ENCODE results near the gene ALKBH3.

DNA sequence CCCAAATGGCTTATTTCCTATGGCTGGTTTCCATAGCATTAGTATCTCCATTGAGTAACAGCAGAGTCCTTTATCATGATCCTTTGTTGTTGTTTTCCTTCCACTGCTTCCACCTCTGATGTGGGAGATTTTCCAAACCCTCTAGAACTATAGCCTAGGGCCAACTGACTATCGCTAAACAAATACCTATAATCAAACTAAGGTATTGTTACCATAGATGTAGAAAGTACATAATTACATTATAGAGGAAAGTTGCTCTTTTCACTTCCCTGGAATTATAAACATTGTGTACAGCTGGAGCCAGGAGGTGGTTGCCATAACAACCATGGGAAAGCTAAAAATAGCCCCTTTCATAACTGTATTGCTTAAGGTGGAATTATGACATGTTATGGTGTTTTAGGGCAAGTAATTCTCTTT, 47.0 kb upstream of the ALKBH3 start:
- TF ChIP-seq CTCF (IDR thresholded peaks at IDR 0.05), result no peak
- TF ChIP-seq POLR2A (IDR thresholded peaks at IDR 0.05), result no peak
